GM12891 (cell line): ENCODE data around the gene PIM3.

Experiments used
- DNase-seq: peaks from one replicate; pipeline ENCODE4 v3.0.0; 2011; ENCODE audit warnings: low spot score; ENCODE audit not compliant: insufficient read length
- FAIRE-seq: peaks from 2 replicates; lab custom pipeline; 2011; peaks lifted over from hg19 to GRCh38; lab: Jason Lieb, UNC
- PAX5 ChIP-seq: IDR thresholded peaks from 2 replicates; pipeline ENCODE4 v1.6.1; 2011; ENCODE audit warnings: low read length, moderate library complexity, mild to moderate bottlenecking; ENCODE audit not compliant: insufficient read depth, severe bottlenecking
- POLR2A ChIP-seq: IDR thresholded peaks from 2 replicates; pipeline ENCODE4 v1.6.1; 2011; ENCODE audit warnings: low read depth, low read length, control low read depth
- POLR2AphosphoS5 ChIP-seq: IDR thresholded peaks from 2 replicates; pipeline ENCODE4 v1.6.1; 2011; ENCODE audit warnings: low read depth, low read length, control low read depth
- POU2F2 ChIP-seq: IDR thresholded peaks from 2 replicates; pipeline ENCODE4 v1.6.1; 2011; ENCODE audit warnings: low read depth, mild to moderate bottlenecking, control low read depth, low read length, moderate library complexity
- SPI1 ChIP-seq: IDR thresholded peaks from 2 replicates; pipeline ENCODE4 v1.6.1; 2011; ENCODE audit warnings: low read depth, low read length, control low read depth
- TAF1 ChIP-seq: IDR thresholded peaks from 2 replicates; pipeline ENCODE4 v1.6.1; 2011; ENCODE audit warnings: low read depth, low read length, control low read depth

The PIM3 gene

DNA sequence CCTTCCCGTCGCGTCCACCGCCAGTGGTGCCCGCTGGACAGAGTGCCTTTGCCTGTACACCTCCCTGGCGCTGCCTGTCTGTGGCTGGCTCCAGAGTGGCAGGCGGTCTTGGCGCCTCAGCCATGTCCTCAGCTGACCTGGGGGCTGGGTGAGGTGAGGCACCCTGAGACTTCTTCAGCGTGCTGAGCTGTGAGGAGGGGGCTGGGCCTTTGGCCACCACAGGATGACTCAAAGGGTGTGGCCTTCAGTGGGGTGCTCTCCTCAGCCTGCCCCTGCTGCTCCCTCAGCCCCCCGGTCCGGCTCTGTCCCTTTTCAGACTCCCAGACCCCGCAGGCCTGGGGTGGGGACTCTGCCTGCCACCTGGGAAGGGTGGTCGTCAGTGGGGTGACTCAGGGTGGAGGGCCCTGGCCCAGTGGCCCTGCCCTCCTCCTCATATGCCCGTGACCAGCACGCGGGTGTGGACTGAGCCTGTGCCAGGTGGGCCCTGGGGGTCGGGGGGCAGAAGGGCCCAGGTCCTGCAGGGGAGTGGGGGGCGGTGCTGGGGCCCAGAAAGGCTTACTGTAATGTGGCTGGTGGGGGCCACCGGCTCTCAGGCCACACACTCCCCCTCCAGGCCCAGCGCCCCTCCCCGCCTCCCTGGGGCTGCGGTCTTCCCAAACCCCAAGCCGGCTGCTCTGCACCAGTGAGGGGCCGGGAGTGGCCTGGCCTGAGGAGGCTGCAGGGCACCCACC is 26.2 kb upstream of the PIM3 start:
- TF ChIP-seq POU2F2 (no peak), PAX5 (no peak), SPI1 (no peak), POLR2AphosphoS5 (no peak), POLR2A (no peak), TAF1 (no peak)
- DNase-seq (no peak), FAIRE-seq (peak; percentile 63)

DNA sequence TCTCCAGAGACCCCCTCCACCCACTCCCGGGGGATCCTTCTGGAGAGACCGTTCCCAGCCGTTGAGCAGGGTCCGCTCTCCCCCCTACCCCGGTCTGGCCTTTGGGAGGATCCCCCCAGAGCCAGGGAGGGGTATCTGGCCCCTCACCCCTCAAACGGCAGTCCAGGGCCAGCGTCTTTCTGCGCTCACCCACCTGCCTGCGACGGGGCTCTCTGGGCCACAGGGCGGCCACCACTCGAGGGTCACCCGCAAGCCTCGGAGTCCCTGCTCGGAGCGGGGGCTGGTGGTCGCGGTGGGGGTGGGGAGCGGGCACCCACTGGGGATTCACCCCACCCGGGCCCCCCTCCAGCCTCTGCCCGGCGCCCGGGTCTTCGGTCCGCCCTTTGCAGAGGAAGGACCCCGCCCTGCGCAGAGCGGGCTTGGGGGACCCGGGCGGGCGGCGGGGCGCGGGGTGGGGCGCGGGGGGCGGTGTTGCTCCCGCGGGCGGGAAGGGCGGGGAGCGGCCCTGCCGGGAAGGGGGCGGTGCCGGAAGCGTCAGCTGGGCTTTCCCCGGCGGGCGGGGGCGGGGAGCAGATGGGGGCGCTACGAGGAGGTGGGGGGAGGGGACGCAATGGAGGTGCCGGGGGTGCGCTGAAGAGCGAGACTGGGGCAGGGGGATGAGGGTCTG is 25.5 kb upstream of the PIM3 start:
- TF ChIP-seq POLR2AphosphoS5 (no peak), POU2F2 (no peak), SPI1 (no peak), POLR2A (no peak), TAF1 (no peak), PAX5 (no peak)
- DNase-seq (peak; percentile 76), FAIRE-seq (no peak)

DNA sequence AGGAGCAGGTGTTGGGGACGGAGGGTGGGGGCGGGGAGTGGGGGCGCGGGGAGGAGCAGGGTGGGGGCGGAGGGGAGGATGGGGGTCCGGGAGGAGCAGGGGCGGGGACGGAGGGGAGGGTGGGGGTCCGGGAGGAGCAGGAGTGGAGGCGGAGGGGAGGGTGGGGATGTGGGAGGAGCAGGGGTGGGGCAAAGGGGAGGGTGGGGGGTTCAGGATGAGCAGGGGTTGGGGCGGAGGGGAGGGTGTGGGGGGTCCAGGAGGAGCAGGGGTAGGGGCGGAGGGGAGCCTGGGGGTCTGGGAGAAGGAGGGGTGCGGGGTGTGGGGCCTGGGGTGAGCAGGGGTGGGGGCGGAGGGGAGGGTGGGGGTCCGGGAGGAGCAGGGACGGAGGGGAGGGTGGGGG is 25.0 kb upstream of the PIM3 start:
- FAIRE-seq, result no peak
- no peak for TF ChIP-seq TAF1
- TF ChIP-seq POLR2A, result no peak
- no peak for TF ChIP-seq POLR2AphosphoS5
- TF ChIP-seq PAX5, result no peak
- no peak for TF ChIP-seq SPI1
- TF ChIP-seq POU2F2, result no peak
- DNase-seq, result no peak

DNA sequence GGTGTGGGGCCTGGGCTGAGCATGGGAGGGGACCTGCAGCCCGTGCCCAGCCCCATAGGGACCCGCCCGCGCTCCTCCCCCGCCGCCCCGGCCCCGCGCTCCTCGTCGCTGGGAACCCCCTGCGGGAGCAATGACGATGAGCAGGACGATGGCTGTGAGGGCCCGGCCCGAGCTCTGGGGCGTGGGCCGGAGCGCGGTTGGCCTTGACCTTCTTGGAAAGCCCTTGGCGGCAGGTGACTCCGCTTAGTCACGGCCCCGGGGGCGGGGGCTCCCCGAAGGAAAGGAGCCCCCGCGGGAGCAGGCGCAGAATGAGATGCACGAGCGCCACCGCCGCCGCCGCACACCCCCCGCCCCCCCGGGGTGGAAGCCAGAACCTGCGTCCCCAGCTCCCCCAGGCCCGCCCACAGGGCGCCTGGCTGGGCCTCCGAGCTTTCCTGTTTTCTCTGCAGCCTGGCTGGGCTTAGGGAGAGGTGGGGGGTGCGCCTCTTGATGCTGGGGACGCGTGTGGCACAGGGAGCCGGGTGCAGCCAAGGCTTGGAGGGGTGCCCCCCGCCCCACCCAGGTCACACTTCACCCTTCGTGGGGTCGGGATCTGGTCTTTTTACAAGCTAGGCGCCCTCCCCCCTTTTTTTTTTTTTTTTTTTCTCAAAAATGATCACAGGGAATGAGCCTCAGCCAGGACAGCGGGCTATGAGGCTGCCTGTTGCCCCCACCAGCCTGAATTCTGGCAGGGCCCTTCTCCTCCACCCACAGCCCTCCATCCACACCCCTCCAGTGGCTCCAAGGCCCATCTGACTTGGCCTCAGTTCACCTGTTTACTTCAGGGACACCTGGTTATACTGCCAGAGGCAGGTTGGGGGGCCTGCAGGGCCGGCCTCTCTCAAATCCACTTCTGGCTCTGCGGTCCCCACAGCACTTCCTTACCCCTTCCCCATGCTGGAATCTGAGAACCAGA is 24.3 kb upstream of the PIM3 start:
- peak; percentile 91 for FAIRE-seq
- TF ChIP-seq TAF1 (no peak), SPI1 (no peak), POLR2AphosphoS5 (no peak)
- DNase-seq, result peak; percentile 86

DNA sequence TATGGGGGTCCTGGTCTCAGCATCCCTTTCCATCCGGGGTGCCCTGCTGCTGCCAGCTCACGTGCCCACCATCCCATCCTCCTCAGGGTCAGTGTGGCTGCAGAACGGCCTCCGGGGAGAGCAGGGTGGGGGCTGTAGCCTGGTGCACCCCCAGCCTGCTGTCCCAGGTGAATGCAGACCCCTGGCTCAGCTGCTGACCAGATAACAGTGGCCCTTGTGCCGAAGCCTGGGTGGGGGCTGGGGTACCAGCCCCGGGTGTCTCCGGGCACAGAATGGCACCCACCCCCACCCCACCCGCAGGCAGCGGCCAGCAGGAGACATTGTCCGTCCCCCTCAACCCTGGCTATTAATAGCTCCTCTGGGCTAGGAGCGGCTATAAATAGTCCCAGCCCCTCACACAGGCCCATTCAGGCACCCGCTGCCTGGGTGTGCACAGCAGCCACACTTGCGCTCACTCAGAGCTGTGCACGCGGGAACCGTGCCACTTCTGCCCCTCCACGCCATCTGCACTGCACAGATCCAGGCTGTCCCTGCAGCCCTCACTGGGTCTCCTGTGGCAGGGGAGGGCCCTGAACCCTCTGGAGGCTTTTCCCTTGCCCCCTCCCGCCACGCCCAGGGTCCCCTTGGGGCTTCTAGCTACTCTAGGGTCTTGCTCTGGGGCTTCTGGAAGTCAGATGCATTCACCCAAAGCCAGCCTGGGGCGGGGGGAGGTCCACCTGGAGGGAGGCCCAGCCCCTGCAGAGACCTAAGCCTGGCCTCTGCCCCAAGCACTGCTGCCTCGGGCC is 23.4 kb upstream of the PIM3 start:
- TF ChIP-seq SPI1, result no peak
- no peak for FAIRE-seq
- DNase-seq, result no peak

DNA sequence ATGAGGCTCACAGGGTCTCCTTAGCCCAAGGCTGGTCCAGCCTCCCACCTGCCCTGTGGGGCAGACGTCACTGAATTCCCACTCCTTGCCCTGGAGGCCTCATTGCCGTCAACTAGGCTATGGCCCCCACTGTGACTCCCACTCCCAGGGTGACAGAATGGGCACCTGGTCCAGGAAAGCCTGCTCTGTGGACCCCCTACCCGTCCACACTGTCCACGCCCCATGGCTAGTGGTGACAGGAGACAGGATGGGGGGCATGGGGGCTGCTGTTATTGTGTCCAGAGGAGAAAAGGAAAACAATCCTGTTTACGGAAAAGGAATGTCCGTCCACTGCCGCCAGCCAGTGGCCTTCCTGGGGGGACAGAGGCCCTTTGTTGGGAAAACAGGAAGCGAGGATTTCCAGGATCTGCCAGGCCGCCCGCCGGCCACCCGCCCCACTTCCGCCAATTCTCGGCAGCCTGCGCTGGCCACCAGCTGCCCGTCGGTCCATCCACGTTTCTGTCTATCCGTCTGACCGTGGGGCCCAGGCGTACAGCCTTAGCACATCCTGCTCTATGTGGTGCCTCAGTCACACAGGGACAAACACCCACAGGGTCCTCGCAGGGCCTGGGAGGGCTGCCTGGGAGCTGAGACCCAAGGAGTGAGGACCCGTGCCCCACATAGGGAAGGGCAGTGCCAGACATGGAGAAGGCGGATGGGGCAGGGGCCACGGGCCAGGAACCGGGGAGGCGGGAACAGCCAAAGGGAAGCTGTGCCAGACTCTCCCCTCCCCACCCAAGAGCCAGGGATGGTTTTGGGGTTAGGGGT is 22.6 kb upstream of the PIM3 start:
- TF ChIP-seq POLR2AphosphoS5 (no peak), POLR2A (no peak), SPI1 (no peak), PAX5 (no peak)
- no peak for FAIRE-seq
- no peak for DNase-seq

DNA sequence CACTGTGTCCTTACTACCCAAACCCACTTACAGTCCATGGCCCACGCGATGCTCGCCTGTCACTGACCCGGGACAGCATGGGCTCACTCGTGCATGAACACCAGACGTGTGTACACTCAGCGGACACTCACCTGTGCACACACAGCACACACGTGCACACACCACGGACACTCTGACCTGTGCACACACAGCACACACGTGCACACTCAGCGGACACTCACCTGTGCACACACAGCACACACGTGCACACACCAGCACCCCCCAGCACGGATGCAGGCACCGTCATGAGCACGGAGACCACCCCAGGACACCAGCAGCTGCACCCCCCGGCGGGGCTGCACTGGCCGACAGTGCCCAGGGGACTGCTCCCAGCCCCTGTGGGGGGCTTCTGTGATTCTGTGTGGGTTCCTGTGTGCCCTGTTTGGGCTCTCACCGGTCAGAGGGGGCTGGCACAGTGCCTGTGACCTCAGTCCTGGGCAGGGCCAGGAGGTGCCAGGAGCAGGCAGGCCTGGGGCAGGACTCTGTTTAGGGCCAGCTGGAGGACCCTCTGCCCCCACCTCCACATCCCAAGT is 21.9 kb upstream of the PIM3 start:
- DNase-seq (no peak), FAIRE-seq (peak; percentile 67)
- TF ChIP-seq PAX5 (no peak), POLR2A (no peak), POLR2AphosphoS5 (no peak), SPI1 (no peak), TAF1 (no peak), POU2F2 (no peak)

DNA sequence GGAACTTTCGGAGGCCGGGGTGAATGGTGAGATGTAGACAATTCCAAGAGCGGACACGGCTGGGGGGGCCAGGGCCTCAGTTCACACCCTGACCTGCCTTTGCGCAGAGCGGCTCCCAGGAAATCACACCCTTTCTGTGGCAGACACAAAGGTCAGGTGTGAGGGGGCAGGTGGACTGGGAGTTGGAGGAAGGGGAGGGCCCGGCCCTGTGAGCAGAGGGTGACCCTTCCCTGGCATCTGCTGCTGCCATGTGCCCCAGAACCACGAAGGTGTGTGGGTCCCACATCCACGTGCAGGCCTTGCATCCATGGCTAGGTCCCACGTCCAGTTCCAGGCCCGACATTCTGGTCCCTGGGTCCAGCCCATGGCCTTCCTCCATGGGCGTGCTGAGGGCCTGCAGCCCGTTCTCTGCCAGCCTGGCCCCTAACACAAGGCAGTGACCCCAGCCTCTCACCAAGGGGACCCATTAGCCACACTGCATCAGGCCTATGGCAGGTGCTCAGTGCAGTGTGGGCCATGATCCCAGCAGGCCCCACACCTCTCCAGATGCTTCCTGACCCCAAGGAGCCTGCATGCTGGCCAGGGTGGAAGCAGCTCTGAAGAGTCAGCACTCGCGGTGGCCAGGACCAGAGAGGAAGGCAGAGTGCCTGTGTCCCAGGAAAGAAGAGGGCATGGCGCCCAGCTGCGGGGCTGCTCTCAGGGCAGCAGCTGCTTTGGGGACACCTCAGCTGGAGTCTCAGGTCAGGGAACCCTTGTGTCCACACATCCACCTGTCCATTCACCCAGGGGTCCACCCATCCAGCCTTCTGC is 18.9 kb upstream of the PIM3 start:
- TF ChIP-seq SPI1, result no peak
- no peak for TF ChIP-seq POLR2AphosphoS5
- TF ChIP-seq TAF1, result no peak
- no peak for TF ChIP-seq POU2F2
- TF ChIP-seq PAX5, result no peak
- no peak for TF ChIP-seq POLR2A
- FAIRE-seq (no peak), DNase-seq (no peak)
